SIG-M5 treated with dmso at 0.1 percent for 504 hours (cell line): ENCODE measurements around the gene CTNNA2.

ENCODE experiments used
- DNase-seq: peaks from one replicate; lab custom pipeline; 2025; ENCODE audit not compliant: unreplicated experiment; lab: John Stamatoyannopoulos, UW

The CTNNA2 gene

DNA sequence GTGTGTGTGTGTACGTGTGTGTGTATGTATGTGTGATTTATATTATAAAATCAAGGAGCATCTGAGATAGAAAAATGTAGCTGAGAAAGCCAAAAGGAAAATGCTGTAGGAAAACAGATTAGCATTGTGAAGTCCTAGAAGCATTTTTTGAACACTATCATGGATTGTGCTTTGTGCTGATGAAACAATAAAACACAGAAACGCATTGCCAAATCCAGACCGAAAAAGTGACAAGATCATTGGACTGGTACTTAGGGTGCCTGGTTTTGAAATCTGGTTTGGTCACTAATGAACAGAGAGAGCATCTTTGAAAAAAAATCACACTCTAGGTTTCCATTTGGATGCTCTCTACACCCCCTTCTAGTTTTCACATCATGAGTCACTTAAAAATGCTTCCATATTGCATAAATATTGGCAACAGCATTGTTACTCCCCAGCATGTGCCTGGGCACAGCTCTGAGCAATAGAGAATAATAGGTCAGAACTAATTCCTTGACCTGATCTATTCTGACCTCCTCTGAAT is 1006.3 kb downstream of the CTNNA2 start:
- no peak for DNase-seq

DNA sequence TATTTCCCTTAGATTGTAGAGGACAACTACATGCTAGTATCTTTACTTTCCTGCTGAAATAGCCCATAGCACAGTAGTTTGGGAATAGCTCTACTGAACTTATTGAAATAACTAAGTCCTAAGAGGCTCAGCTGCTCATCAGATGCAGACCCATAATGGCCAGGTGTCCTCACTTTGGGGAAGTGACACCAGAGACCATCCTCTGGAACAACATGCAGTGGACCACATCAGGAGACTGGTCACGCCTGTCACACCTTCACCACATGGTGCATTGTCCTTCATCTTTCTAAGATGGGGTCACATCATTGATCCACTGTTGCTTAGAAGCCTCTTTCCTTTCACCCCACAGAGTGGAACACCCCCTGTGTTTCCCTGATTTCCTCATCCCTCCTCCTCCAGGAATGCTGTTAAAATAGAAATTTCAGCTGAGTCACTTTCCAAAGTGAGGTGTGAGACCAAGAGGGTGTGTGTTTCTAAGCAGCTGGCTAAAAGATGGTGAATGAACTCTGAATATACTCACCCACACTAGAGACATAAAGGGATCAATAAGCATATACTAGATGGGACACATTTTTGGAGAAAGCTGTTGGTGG is 1006.9 kb downstream of the CTNNA2 start:
- no peak for DNase-seq

DNA sequence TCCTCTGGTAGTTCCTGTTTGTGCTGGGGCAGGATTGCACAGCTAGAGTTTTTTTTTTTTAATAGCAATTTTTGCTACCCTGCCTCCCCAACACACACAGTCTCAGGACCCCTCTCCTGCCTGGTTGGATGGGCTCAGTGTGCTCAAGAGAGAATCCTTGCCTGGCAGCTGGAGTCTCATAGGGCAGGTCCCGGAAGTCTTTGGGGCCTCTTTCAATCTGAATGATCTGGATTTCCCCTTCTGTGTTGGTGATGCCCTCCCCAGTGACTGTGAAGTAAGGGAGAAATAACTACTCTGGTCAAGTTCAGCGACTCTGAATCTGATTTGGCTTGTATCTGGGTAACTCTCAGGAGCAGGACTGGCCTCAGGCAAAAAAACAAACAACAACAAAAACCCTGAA is 1012.3 kb downstream of the CTNNA2 start:
- no peak for DNase-seq

DNA sequence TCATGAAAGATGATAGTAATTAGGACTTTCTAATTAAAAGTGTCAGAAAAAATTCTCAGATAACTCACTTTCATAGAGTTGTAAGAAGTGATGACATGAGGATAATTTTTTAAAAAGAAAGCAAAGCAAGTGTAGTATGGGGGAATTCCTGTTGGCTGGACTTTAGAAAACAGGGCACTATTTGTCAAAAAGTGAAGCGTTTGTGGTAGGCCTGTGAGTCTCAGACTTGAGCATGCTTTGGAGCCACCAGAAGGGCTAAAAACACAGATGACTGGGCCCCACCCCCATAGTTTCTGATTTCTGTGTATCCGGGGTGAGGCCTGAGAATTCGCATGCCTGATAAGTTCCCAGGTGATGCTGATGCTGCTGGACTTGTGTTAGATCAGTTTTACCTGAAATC is 1014.3 kb downstream of the CTNNA2 start:
- no peak for DNase-seq

DNA sequence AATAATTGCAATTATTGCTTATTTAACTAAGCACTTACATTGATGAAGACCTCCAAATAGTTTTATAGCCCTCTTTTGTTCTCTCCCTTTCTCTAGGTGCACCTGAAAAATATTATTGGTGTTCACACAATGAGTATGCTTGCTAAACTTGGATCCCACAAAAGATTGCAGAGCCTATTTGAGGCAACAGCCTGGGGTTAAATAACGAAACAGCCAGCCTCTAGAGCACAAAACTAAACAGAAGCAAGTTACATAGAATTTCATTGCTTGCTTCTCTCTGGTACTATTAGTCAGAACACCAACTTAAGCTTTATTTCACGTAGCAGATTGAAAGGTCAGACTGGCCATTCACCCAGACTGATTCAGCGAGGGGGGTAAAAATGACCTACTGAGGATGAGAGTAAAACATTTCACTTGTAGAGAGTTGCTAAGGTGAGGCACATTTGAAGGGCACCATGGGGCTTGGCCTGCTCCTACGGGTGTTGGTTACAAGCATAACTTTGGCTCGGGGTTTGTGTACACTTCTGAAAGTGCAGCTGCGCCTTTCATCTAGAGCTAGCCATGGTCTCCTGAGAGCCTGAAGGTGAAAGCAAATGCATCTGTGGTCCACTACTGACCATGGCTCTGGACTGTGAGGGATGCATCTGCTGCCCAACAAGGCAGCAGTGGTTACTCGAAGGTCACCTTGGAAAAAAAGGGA is 1016.8 kb downstream of the CTNNA2 start:
- no peak for DNase-seq

DNA sequence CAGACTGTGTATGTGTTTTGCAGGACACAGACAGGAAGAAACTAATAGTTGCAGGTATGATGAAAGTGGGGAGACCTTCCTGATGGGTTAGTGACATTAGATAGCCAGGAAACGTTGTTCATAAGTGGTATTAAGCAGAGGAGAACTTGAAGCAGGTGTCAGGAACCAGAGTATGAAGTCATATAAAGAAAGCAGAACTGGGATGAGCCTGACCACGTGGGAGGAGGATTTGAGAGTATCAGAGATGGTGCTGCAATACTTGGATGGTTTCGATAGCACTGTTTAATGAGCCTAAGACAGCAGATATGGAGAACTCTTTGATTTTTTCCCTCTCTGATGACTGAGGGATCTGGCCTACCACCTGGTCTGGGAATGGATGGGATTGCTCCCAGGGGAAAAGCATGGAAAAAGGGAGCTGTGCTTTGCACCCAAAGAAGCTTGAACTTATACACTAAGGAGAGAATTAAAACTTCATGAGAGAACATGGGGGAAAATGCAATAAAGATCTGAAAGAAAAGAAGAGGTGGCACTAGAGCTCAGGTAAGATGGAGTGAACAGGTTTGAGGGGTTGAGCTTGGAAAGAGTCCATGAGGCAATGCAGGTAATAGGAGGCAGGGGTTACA is 1017.7 kb downstream of the CTNNA2 start:
- DNase-seq = peak; percentile 37

DNA sequence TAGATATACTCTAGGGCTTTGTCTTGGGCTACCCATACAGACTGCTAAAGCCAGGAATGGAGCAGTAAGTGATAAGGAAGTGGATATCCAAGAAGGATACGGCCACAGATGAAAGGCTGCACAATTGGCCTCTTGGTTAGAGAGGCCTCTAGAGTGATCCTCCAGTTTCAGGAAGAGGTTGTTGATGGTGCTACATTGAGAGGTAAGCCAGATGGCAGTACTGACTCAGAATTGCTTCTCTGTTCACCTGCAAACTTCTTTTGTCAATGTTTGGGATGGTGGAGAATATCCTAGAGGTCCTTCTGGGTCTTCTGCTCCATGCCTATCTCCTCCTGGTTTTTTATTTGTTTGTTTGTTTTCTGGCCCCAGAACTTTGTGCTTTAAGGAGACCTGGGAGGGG is 1018.5 kb downstream of the CTNNA2 start:
- no peak for DNase-seq

DNA sequence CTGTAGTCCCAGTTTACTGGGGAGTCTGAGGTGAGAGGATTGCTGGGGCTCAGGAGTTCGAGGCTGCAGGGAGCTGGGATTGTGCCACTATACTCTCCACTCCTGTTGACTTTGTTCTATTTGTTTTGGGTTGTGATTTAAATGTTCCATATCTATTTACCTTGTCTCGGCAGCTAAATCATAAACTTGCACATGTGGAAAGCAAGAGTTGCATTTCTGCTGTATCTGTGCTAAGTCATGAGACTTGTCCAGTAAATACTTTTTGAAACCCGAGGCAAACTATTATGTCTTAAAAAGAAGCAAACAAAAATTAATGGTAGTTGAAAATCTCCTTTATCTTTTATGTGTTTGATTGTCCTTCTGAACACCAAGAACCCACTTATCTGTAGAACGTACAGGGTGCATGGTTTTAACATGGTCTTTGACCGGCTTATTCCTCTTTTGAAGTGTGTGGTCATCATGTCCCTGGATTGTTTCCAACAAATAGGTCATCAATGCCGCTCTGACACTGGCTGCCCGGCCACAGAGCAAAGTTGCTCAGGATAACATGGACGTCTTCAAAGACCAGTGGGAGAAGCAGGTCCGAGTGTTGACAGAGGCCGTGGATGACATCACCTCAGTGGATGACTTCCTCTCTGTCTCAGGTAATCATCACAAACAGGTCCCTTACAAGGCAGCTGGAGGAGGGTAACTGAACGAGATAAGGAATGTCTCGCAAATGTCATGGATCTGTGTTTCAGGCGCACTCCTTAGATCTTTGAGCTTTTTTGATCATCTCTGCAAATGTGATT is 1032.8 kb downstream of the CTNNA2 start:
- no peak for DNase-seq

DNA sequence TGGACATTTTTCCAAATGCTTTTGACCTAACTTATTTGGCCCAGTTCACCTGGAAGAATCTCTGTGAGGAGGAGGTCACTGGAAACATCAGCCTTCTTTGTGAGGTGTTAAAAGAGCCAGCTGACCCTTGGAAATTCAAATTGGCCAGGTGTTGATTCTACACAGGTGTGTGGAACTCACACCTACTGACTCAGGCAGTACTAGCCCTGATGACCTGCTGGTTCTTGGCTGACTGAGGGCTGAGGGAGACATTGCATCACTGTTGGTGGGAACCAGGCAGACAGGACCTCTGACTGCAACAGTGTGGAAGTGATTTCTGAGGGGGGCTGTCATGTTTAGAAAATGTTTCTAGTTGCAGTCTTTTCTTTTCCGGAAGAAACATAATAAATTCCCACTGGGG is 1033.9 kb downstream of the CTNNA2 start:
- DNase-seq = no peak

DNA sequence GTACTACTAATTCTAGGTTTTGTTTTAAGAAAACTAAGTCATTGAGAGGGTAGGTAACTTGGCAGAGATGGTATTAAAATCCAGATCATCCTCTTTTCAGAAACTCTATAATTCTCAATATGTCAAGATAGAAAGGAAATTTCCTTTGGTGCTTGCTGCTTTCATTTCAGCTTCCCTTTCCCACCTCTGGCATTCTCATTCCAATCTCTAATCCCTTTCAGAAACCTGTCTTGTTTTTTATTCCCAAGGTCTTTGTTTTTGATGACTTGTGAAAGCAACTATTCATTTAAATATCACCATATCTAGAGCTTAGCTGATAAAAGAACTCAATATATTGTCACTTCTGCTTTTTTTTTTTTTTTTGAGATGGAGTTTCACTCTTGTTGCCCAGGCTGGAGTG is 1034.5 kb downstream of the CTNNA2 start:
- no peak for DNase-seq

DNA sequence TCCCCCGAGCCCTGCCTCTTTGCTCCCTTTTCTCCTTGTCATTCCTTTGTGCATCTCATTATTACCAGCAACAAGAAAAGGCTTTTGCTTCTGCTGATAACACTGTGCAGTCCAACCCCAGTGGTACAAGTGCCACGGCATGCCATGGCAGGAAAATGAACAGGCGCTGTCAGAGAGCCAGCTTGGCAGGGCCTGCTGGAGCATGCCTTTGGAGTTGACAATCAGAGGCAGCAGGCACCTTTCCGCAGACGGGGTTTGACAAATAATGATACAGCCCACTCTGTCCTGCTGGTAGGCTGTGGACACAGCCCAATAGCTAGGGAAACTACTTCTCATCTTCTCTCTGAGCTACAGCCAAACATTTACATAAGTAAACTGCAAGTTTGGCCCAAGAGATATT is 1035.6 kb downstream of the CTNNA2 start:
- DNase-seq = no peak

DNA sequence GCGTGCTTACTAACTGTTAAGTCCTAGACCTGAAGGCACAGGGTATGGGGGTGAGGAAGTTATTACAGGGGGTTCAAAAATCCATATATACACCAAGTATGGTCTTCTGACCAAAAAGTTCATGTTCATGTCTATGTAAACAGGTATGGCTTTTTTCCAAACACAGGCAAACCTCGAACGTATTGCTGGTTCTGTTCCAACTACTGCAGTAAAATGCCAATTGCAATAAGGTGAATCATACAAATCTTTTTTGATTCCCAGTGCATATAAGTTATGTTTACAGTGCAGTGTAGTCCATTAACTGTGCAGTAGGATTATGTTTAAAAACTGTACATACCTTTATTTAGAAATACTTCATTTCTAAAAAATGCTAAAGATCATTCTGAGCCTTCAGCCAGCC is 1037.0 kb downstream of the CTNNA2 start:
- no peak for DNase-seq

DNA sequence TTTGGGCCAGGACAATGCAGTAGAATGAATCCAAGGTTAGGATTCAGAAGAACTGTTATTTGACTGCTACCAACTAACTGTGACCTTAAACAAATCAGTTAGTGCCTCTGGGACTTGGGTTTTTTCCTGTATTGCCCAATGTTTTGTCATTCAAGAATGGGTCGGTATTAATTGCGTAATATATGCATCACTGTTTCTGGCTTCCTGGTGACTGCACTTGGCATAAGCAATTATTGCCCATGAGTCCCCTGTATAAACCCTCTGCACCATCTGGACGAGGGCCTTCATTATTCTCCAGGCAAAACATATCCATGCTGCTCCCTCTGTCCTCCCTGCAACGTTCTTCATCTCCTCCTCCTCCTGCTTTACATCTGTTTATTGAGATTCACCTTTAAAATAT is 1047.5 kb downstream of the CTNNA2 start:
- peak; percentile 32 for DNase-seq

DNA sequence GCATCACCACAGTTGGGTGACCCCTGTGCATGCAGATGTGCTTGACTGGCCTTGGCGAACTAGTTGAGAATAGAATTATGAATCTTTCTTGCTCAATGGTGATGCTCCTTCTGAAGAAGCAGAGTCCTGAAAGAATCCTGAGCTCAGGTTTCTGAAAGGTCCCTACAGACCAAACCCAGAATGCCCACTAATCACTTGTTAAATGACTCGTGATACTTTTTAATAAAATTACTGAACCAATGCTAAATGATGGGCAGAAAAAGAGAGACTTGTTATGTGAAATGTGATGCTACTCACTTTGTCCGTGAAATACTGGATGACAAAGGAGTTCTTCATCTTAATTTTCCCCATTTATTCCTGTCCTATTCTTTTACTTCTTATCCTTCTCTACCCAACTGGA is 1055.2 kb downstream of the CTNNA2 start:
- no peak for DNase-seq

DNA sequence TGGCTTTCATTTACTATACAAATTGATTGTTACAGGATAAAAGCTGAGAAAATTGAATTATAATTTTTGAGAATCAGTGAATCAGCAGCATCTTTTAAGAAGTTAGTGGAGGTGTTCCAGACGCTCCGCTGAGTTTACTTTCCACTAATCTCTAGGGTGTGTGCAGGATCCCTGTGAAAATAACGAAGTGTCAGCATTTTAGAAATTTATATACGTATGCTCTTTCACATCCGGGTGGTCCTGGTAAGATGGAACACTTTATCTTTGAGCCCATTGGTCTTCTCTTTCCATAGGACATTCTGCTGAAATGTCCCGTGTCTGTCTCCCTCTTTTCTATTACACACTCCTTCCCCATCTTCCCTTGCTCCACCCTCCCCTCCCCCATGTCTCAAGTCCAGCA is 1060.3 kb downstream of the CTNNA2 start:
- DNase-seq = no peak

DNA sequence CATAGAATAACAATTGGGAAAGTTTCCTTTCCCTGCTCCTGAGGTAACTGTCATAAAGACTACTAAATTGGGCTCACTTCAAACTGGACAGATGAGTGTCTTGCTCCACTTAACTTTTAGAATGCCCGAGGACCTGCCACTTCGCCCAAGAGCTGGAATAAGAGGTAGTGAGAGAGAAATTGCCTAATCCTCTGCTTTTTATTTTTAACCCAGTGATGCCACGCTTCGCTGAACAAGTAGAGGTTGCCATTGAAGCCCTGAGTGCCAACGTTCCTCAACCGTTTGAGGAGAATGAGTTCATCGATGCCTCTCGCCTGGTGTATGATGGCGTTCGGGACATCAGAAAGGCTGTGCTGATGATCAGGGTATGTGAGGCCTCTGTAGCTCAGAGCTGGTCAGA is 1061.1 kb downstream of the CTNNA2 start:
- no peak for DNase-seq

DNA sequence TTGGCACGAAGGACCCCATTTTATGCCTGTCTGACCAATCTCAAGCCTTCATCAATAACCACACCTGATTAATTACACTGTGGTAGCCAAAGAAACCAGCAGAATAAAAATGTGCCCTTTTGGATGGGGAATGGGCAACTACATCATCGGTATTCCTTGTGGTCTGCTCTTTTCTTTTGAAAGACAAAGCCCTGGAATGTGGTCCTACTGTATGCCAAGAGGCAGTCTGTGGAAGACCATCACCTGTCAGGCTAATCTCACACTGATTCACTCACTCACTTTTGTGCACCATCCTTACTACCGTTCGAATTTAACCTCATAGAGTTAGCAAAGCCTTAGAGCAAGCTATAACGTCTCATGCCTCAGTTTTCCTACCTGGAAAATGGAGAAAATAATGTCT is 1066.9 kb downstream of the CTNNA2 start:
- no peak for DNase-seq

DNA sequence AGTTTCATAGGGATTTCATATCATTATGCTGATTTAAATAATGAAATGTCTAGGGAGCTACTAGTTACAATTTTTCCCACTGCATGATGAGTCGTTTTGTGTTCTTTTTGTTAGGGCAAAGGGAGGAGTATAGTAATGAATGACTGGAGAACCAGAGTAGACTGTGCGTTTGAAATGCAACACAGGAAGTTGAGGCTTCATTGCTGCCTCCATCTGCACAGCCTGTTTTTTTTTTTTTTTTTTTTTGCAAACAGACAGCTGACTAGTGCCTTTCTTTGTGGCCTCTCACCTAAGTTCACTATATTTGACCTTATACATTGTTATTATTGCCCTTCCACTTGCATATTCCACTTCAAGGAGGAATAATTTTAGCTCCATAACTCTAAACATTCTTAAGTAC is 1078.4 kb downstream of the CTNNA2 start:
- DNase-seq = no peak

DNA sequence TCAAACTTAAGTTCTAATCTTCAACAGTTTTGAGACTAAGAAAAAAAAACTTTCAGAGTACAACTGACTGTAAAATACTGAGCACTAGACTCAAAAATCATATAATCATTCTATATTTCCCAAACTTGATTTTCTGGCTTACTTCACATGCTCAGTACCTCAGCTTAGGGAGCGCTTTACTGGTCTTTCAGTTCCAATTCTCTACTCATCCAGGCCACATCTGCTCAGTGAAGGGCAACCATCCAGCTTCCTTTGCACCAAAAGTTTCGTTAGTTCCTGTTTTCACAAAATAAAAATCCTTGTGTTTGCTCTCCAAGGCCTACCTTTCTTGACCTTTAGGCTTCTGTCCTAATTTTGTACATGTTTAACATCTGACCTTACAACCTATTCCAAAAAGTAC is 1079.3 kb downstream of the CTNNA2 start:
- DNase-seq = no peak

DNA sequence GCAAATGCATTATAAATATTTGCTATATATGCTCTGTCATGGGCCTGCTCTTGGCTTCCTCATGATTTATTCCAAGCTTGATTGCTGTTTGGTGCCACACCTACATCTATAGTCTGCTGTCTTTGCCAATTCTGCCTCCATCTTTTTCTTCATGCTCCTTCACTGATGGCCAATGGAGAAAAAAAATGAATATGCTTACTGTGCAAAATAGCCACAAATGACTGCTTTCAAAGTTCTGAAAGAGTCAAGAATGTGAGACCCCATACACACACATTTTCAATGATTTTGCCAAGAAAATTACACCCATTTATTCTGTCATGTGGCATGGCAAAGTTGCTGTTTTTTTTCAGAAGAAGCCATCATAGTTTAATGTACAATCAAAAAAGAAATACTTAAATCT is 1097.3 kb downstream of the CTNNA2 start:
- DNase-seq = no peak

DNA sequence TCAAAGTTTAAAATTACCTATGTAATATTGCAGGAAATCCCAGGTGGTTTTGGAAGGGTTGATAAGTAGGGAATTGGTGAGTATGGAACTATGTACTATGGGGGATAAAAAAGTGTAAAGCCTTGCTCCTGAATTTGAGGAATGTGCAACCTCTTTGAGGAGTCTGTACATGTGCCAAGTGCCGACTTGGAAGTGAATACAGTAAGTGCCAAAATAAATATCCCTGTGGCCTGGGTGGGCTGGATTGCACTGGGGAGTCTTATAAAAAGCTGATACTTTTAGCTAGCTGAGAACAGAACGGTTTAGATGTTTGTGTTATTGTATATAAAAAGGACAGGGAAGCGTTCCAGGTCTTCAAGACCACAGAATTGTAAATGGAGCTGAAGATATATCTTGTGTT is 1108.8 kb downstream of the CTNNA2 start:
- DNase-seq = no peak

DNA sequence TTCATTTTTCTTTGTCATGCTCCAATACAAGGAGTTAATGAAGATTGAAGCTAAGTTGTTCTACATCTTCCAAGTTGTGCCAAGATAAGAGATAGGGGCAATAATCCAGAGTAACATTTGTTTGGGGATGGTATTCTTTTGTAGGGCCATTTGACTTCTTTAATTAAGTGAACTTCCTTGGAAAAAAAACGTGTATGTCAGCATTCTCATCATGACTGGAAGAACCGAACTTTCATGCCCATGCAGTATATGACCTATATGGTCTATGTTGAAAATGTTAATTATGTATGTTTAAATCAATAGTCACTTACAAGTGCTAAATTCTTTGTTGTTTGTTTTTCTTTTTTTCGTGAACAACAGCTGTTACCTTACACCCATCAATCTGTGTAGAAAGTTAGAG is 1111.2 kb downstream of the CTNNA2 start:
- DNase-seq = no peak
